ENCODE measurements around the gene ACACA.
A peak's percentile ranks its signal among the peaks of the same experiment; 100 is the strongest.
"Not testable (repeated sequence)": the region's sequence is repeated elsewhere in the genome, so short reads cannot be mapped to it uniquely, and the experiment has no call there.

ACACA gene

GRCh38 chr17:37405955-37406634 is 541 bp downstream of the ACACA start:
- Histone ChIP-seq H3K27ac (ENCODE audit: low read depth, low read length) (peak overlapping the region; percentile 81), H4K20me1 (ENCODE audit: control insufficient read depth, insufficient read depth, low read depth, low read length) (no peaks in the 10 kb centered on the region), H3K4me2 (ENCODE audit: low read length) (peak overlapping the region; percentile 98), H3K4me1 (ENCODE audit: control insufficient read depth, low read length) (peaks cover 47% of the 10 kb centered on the region), H3K36me3 (ENCODE audit: control insufficient read depth, low read length) (peaks cover 66% of the 10 kb centered on the region), H3K79me2 (ENCODE audit: control insufficient read depth, low read length) (peaks cover 91% of the 10 kb centered on the region), H3K27me3 (ENCODE audit: control insufficient read depth, low read length) (no peaks in the 10 kb centered on the region), H3K9me3 (ENCODE audit: control insufficient read depth, insufficient read depth, low read length) (no peaks in the 10 kb centered on the region), H3K4me3 (ENCODE audit: low read length) (peak overlapping the region; percentile 100), H3F3A (ENCODE audit: control insufficient read depth, insufficient read depth) (no peaks in the 10 kb centered on the region; the same call in 1 of the 2 replicates), H3K9me2 (replicated peaks; ENCODE audit: control insufficient read depth, low read length) (no peaks in the 10 kb centered on the region)
- TF ChIP-seq EZH2phosphoT487 (IDR thresholded peaks at IDR 0.05; ENCODE audit: borderline replicate concordance, low read length) (no peak), CTCF (IDR thresholded peaks at IDR 0.05; ENCODE audit: low read depth, low read length, poor library complexity, severe bottlenecking) (no peak)

- not testable (repeated sequence) for H3K9me2 ChIP-seq (replicated peaks; ENCODE audit: control insufficient read depth, low read length); H3K9me3 ChIP-seq (ENCODE audit: control insufficient read depth, insufficient read depth, low read length); H3F3A ChIP-seq (ENCODE audit: control insufficient read depth, insufficient read depth); H4K20me1 ChIP-seq (ENCODE audit: control insufficient read depth, insufficient read depth, low read depth, low read length); H3K27ac ChIP-seq (ENCODE audit: low read depth, low read length); H3K27me3 ChIP-seq (ENCODE audit: control insufficient read depth, low read length)
- Histone ChIP-seq H3K36me3 (ENCODE audit: control insufficient read depth, low read length) (peaks cover 60% of the 10 kb centered on the region), H3K4me1 (ENCODE audit: control insufficient read depth, low read length) (peaks cover 47% of the 10 kb centered on the region), H3K79me2 (ENCODE audit: control insufficient read depth, low read length) (peaks cover 88% of the 10 kb centered on the region), H3K4me2 (ENCODE audit: low read length) (peak overlapping the region; percentile 98), H3K4me3 (ENCODE audit: low read length) (peak overlapping the region; percentile 100)
These were observed 1.1 kb downstream of the ACACA start for GRCh38 chr17:37405522-37405921.

GRCh38 chr17:37400505-37400904 is 6.1 kb downstream of the ACACA start:
- Histone ChIP-seq H3K79me2 (ENCODE audit: control insufficient read depth, low read length) (peaks cover 45% of the 10 kb centered on the region), H3K9me3 (ENCODE audit: control insufficient read depth, insufficient read depth, low read length) (no peaks in the 10 kb centered on the region), H4K20me1 (ENCODE audit: control insufficient read depth, insufficient read depth, low read depth, low read length) (0 out of 2 replicates have a peak, but pooled peaks cover 3% of the 10 kb centered on the region), H3K36me3 (ENCODE audit: control insufficient read depth, low read length) (peaks cover 26% of the 10 kb centered on the region), H3K4me3 (ENCODE audit: low read length) (no peak overlapping the region), H3K27ac (ENCODE audit: low read depth, low read length) (no peak overlapping the region), H3K27me3 (ENCODE audit: control insufficient read depth, low read length) (no peaks in the 10 kb centered on the region), H3K4me1 (ENCODE audit: control insufficient read depth, low read length) (peaks cover 25% of the 10 kb centered on the region), H3K4me2 (ENCODE audit: low read length) (no peak overlapping the region), H3K9me2 (replicated peaks; ENCODE audit: control insufficient read depth, low read length) (no peaks in the 10 kb centered on the region), H3F3A (ENCODE audit: control insufficient read depth, insufficient read depth) (no peaks in the 10 kb centered on the region)
- TF ChIP-seq EZH2phosphoT487 (IDR thresholded peaks at IDR 0.05; ENCODE audit: borderline replicate concordance, low read length) = no peak
- no peak for TF ChIP-seq CTCF (IDR thresholded peaks at IDR 0.05; ENCODE audit: low read depth, low read length, poor library complexity, severe bottlenecking)

- H3K27me3 ChIP-seq (ENCODE audit: control insufficient read depth, low read length) = no peaks in the 10 kb centered on the region
- no peak overlapping the region for H3K27ac ChIP-seq (ENCODE audit: low read depth, low read length)
- TF ChIP-seq CTCF (IDR thresholded peaks at IDR 0.05; ENCODE audit: low read depth, low read length, poor library complexity, severe bottlenecking) (no peak), EZH2phosphoT487 (IDR thresholded peaks at IDR 0.05; ENCODE audit: borderline replicate concordance, low read length) (no peak)
- H3K4me1 ChIP-seq (ENCODE audit: control insufficient read depth, low read length) = peaks cover 14% of the 10 kb centered on the region
- no peaks in the 10 kb centered on the region for H3K9me3 ChIP-seq (ENCODE audit: control insufficient read depth, insufficient read depth, low read length)
- no peak overlapping the region for H3K4me3 ChIP-seq (ENCODE audit: low read length)
- no peak overlapping the region for H3K4me2 ChIP-seq (ENCODE audit: low read length)
- H3K9me2 ChIP-seq (replicated peaks; ENCODE audit: control insufficient read depth, low read length) = no peaks in the 10 kb centered on the region
- H4K20me1 ChIP-seq (ENCODE audit: control insufficient read depth, insufficient read depth, low read depth, low read length) = 0 out of 2 replicates have a peak, but pooled peaks cover 3% of the 10 kb centered on the region
- H3F3A ChIP-seq (ENCODE audit: control insufficient read depth, insufficient read depth) = no peaks in the 10 kb centered on the region
- H3K36me3 ChIP-seq (ENCODE audit: control insufficient read depth, low read length) = peaks cover 18% of the 10 kb centered on the region
- peaks cover 33% of the 10 kb centered on the region for H3K79me2 ChIP-seq (ENCODE audit: control insufficient read depth, low read length)
These were observed 7.3 kb downstream of the ACACA start for GRCh38 chr17:37399265-37399803.

All from DOHH2 (cell line).